ENCODE measurements around the gene DPP10.

DNA sequence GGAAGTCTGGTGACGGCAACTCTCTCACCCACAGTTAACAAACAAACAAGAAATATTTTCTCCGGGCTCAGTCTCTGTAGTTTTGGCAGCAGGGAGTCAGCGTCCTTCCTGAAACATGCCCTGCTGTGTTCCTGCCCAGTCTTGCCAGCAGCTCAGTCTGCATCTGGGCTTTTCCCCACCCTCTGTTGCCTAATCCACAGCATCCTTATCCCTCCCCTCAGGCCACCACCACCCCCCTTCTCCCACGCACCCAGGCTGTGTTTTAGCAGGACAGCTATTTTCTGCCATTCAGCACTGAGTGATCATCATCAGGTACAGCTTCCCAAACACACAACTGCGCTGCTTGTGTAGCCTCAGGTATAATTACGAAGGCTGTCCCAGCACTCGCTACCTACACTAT is 168.2 kb downstream of the DPP10 start:
- TF ChIP-seq, protein P1, sequence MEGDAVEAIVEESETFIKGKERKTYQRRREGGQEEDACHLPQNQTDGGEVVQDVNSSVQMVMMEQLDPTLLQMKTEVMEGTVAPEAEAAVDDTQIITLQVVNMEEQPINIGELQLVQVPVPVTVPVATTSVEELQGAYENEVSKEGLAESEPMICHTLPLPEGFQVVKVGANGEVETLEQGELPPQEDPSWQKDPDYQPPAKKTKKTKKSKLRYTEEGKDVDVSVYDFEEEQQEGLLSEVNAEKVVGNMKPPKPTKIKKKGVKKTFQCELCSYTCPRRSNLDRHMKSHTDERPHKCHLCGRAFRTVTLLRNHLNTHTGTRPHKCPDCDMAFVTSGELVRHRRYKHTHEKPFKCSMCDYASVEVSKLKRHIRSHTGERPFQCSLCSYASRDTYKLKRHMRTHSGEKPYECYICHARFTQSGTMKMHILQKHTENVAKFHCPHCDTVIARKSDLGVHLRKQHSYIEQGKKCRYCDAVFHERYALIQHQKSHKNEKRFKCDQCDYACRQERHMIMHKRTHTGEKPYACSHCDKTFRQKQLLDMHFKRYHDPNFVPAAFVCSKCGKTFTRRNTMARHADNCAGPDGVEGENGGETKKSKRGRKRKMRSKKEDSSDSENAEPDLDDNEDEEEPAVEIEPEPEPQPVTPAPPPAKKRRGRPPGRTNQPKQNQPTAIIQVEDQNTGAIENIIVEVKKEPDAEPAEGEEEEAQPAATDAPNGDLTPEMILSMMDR (IDR thresholded peaks at IDR 0.05) = no peak
- TF ChIP-seq EP300 (IDR thresholded peaks at IDR 0.05) (no peak), POLR2A (IDR thresholded peaks at IDR 0.05; ENCODE audit: low read depth) (no peak), POLR2AphosphoS5 (IDR thresholded peaks at IDR 0.05) (no peak)

All from esophagus muscularis mucosa (tissue), 4 donors.